Left renal pelvis (tissue), 4 donors: ENCODE measurements around the gene KLHDC8A. TPM values are rescaled to one million over a fixed set of nuclear protein-coding genes. Genes with fewer than 3 reads are reported as not detected.
"Not testable (repeated sequence)": the region's sequence is repeated elsewhere in the genome, so short reads cannot be mapped to it uniquely, and the experiment has no call there.

Experiments
- DNase-seq, 4 donors: peaks; one replicate each; pipeline ENCODE4 v3.0.0-alpha.2; 2013; ENCODE audit warnings: low read depth in 4 of 4, low spot score in 3 of 4
- polyA plus RNA-seq, 4 donors: library from polyadenylated mRNA; unstranded; fragments of 120-200 nt; gene quantifications; one replicate each; pipeline ENCODE4 v1.2.1, GENCODE V29; 2013; ENCODE audit not compliant: insufficient read length in 4 of 4

The KLHDC8A gene
- polyA plus RNA-seq, 4 donors, result 1.6 to 8.5 (median 2.1) TPM

DNA sequence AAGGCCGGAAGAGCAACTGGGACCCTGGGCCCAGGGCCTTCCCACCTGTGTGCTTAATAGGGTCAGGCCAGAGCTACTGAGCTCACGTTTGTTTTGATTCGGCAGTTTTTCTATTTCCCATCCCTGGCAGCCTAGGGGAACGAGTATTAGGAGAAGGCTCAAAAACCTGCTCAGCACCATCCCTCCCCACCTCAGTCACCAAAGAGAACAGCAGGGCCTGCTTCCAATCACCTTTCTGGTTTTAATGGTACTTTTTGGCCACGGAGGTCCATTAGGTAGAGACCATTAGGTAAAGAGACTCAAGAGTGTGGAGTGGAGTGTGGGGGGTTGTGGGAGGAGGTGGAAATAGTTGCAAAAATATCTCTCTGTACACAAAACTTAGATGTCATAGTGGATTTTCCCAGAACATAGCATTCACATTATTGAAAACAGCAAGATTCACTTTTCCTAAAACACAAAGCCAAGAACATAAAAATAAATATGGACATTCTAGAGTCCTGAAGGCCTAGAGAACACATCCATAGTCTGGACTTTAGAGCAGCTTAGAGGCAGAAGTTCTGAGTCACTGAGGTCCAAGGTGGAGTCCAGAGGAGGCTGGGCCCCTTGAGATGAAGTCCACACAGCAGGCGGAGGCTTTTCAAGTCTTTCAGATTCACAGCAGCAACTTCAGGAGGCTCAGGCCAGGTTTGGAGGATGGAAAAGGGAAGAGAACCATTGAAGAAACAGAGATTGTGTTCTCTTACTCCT is 54.7 kb downstream of the KLHDC8A start:
- DNase-seq, result no peak

DNA sequence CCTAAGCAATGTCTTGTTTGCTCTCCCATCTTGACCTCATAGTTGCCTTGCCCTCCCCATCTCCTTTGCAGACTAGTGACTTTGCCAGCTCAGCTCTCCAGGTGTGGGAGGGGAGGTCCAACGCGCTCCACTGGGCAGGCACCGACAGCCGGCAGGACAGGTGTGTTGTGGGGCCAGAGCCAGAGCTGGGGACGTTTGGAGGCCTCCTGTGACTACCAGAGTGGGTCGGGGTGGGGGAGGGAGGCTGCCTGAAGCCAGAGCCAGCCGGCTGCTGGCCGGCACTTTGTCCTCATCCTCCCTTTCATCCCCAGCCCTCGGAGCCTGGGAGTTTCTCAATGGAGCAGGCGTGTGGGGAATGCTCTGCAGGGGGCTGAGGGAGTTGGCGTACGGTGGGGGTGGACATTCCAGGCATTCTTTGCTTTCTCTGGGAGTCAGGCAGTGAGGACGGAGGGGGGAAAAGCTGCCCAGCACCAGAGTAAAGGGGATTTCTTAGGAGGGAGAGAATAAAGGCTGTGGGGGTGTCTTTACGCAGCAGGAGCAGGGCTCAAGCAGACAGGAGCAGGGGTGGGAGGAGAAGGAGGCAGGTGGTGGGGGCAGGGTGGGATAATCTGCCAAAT is 55.4 kb downstream of the KLHDC8A start:
- DNase-seq, result peak; percentile 80 to 86 (median 84)

- DNase-seq, result no peak
These were observed 56.6 kb downstream of the KLHDC8A start for GRCh38 chr1:205300149-205300548.

DNA sequence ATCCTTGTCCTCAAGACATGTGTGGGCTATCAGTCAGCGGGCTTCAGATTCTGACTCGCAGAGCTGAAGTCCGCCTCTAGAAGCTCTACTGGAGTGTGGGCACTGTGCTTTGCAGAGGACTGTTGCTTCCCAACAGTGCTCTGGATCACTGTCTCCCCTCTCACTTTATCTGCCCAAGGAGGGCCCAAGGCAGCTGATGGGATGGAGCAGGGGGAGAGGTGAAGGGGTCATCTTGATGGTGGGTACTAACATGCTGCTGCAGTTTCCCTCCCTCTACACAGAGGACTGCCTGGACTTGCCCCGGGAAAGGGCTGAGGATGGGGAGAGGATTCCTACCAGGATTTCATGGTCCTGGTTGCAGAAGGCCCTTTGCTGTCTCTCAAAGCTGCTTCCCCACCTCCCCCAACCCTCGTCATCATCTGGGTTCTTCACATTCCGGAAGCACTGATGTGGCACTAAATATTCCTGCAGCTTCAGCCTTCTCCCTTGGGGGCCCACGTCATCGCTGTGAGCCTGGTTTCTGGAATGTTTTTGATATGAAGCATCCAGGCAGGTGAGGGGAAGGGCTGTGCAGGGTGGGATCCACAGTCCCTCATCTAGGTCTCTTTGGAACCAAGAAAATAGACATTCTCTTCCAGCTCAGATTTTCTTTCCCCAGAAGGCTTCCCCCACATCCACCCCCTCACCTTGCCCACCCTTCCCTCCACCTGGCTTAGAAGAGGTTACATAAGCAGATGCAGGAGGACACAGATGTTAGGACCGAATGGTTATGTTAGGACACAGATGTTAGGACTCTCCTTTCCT is 58.3 kb downstream of the KLHDC8A start:
- peak in 3 of 4 donors; percentile 66 to 84 (median 80) for DNase-seq

DNA sequence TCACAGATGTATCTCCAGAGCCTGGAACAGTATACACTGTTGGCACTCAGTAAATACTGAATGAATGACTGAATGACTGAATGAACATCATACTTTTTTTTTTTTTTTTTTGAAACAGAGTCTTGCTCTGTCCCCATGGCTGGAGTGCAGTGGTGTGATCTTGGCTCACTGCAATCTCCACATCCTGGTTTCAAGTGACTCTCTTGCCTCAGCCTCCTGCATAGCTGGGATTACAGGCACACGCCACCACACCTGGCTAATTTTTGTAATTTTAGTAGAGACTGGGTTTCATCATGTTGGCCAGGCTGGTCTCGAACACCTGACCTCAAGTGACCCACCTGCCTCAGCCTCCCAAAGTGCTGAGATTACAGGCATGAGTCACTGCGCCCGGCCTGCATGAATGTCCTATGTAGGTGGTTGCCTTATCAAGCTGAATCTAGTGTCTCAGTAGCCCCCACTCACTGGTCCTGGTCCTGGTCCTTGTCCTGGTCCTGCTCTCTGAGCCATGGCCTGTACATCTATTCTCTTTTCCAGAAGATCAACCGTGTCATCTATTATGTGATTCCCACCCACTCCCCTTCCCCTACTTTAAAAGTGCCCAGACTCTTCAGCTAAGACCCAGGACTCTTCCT is 59.1 kb downstream of the KLHDC8A start:
- not testable (repeated sequence) for DNase-seq

- DNase-seq, result no peak
These were observed 60.6 kb downstream of the KLHDC8A start for GRCh38 chr1:205296154-205296553.

DNA sequence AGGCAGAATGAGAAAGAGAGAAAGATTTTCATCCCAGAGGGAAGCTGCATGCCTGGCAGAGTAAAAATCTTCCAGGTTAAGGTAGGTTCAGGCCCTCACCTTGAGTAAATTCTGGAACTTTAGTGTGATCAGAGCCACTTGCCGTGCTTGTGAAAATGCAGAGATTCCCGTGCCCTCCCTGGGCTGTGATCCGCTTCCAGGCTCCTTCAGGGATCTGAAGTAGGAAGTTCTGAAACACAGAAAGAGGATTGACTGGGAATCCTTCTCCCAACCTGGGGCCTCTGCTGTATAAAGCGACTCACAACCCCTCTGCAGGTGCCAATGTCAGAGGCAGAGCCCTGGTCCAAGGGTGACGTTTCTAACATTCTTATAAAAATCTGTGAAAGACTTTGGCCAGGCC is 61.8 kb downstream of the KLHDC8A start:
- DNase-seq, result no peak

- DNase-seq, result no peak
These were observed 62.4 kb downstream of the KLHDC8A start for GRCh38 chr1:205294175-205294917.

DNA sequence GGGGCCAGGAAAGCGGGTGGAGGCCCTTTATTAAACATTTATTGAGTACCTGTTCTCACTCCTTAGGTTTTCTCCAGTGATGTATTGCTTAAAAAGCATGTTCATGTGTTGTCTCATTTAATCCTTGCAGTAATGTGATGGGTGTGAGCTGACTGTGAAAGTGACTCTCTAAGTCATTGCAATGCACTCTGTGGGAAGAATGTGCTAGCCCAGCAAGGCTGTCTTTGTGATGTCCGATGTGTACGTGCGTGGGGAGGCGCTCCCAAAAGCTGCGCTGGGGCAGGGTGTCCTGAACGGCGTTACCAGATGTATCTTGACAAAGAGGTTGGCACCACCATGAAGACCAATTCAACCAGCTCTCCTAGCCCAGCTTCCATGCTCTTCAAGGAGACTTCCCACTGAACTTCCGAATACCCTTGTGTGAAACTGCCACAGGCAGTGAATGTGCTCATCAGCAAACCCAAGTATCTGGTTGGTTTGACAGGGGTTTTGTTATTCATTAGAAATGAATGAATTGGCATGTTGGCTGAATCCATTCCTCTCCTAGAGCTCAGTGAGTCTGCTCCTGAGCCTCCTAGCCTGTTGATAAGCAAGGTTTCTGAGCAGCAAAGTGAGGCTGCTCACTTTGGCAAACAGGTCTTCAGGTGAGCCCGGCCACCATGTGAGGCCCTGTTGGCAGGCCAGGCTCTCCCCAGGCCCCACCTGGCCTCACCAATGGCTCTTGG is 63.2 kb downstream of the KLHDC8A start:
- DNase-seq, result no peak

DNA sequence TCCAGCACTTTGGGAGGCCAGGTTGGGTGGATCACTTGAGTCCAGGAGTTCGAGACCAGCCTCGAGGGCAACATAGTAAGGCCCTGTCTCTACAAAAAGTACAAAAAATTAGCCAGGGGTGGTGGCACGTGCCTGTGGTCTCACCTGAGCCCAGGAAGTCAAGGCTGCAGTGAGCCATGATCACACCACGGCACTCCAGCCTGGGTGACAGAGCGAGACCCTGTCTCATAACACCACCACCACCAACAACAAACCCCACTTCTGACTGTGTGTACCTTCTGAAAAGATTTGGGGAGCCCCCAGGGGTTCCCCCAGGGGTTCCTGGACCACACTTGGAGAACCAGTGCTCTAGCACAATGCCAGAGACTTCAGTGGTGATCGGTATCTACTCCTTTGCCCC is 65.1 kb downstream of the KLHDC8A start:
- no peak for DNase-seq

GRCh38 chr1:205287767-205288559 is 68.8 kb downstream of the KLHDC8A start:
- no peak for DNase-seq

- no peak for DNase-seq
These were observed 69.6 kb downstream of the KLHDC8A start for GRCh38 chr1:205287076-205287475.

DNA sequence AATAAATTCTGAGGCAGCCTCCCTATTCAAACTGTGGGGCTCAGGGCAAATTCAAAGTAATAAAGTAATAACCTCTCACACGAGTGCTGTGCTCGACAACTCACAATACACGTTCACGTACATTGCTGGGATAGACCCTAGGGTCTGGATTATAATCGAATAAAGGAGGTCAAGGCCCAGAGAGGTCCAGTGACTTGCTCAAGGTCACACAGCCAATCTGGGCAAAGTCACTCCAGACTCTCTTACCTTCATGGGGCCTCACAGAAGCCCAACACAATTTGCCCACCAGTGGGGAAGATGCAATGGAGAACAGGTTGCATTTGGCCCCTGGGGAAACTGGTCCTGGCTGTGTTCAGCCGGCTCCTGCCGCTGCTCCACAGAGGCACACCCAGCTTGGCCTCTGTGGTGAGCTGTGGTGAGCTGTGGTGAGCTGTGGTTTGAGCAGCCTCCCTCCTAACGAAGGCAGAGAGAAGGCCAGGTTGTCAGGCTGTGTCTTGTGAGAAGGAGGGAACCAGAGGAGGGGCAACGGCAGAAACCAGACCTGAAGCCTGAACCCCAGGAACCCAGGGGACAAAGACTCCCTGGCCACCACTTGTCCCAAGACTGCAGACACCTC is 70.3 kb downstream of the KLHDC8A start:
- DNase-seq, result no peak

Other genes with a start within 250 kb of the KLHDC8A start
- 10 to 100 TPM; 17.1 to 24.2 (median 19.2) TPM for gene RBBP5, start 234.9 kb downstream of the KLHDC8A start, polyA plus RNA-seq
- gene DSTYK, start 145.2 kb downstream of the KLHDC8A start, polyA plus RNA-seq, result 10 to 100 TPM; 16.4 to 20.4 (median 17.5) TPM
- gene TMCC2, start 129.0 kb downstream of the KLHDC8A start, polyA plus RNA-seq, result 10 to 100 TPM in 1 of 4 donors, 1 to 10 TPM in 3; 6.3 to 18.4 (median 7.3) TPM
- gene NUAK2, start 35.2 kb downstream of the KLHDC8A start, polyA plus RNA-seq, result 10 to 100 TPM in 2 of 4 donors, 1 to 10 TPM in 2; 1.1 to 13.5 (median 9.9) TPM
- 1 to 10 TPM in 3 of 4 donors, under 1 TPM in 1; 0.30 to 3.3 (median 2.7) TPM for gene LEMD1, start 65.1 kb upstream of the KLHDC8A start, polyA plus RNA-seq
- 1 to 10 TPM in 3 of 4 donors, under 1 TPM in 1; 0.34 to 3.3 (median 2.4) TPM for gene BLACAT1, start 99.1 kb upstream of the KLHDC8A start, polyA plus RNA-seq
- 10 to 100 TPM; 14.1 to 40.3 (median 25.5) TPM for gene CDK18, start 147.7 kb upstream of the KLHDC8A start, polyA plus RNA-seq